SU-DHL-6 (cell line): ENCODE data around the gene HELZ.

Source experiments
- EZH2phosphoT487 ChIP-seq: fragments of 200-600 bp; sonication (generic), shearing (Covaris generic); conservative IDR thresholded peaks from 2 replicates; pipeline ENCODE4 v1.6.1; 2018; ENCODE audit warnings: mild to moderate bottlenecking, antibody characterized with exemption, low read length, moderate library complexity, mixed read lengths
- TF ChIP-seq, protein P1 (sequence below): fragments of 200-600 bp; sonication (generic); IDR thresholded peaks from one replicate; pipeline ENCODE4 v1.5.1; 2017; ENCODE audit warnings: antibody characterized with exemption, mild to moderate bottlenecking, low read length, moderate library complexity; ENCODE audit not compliant: insufficient read depth, poor library complexity, severe bottlenecking

DNA sequence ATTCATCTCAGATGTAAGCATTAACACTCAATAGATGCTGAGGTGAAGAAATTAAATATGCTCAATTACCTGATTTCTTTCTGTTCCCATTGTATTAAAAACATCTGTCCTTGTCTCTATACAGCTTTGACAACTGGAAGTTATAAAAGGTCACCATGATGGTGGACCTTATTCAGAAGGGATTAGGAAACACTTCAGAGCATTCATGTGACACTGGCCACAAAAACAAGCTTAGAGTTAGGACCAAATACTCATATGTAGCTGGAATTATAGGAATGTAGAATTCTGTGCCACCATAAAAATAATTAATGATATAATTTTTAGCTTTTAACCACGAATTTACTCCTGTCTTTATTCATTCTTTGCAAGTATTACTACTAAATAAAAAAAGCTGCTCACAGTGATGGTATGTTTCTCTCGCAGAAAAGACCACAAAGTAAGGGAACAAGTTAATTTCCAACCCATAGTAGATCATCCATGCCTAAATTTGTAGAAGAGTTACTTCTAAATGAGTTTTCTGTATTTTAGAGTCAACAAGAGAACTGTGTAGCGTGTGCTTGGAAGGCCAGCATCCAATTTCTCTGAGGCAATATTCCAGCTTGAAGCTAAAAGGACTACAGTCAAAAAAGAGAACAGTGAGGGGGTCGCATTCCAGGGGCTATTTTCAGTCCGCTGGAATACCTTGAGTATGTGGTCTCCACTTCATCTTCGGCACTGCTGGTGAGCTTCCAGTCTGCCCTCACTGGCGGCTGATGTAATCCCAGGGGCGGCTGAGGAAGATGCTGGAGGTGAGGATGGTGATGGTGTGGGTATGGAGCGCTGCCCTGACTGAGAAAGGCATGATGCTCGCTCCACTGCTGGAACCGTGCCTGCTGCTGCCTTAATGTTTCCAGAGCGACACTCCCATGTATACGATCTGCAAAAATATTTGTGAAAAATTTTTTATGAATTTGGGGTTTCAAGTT, 136.9 kb downstream of the HELZ start:
- TF ChIP-seq, protein P1, sequence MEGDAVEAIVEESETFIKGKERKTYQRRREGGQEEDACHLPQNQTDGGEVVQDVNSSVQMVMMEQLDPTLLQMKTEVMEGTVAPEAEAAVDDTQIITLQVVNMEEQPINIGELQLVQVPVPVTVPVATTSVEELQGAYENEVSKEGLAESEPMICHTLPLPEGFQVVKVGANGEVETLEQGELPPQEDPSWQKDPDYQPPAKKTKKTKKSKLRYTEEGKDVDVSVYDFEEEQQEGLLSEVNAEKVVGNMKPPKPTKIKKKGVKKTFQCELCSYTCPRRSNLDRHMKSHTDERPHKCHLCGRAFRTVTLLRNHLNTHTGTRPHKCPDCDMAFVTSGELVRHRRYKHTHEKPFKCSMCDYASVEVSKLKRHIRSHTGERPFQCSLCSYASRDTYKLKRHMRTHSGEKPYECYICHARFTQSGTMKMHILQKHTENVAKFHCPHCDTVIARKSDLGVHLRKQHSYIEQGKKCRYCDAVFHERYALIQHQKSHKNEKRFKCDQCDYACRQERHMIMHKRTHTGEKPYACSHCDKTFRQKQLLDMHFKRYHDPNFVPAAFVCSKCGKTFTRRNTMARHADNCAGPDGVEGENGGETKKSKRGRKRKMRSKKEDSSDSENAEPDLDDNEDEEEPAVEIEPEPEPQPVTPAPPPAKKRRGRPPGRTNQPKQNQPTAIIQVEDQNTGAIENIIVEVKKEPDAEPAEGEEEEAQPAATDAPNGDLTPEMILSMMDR, result no peak
- TF ChIP-seq EZH2phosphoT487, result no peak
